Activated CD8-positive, alpha-beta memory T cell treated with anti-CD3 and anti-CD28 coated beads for 4 hours (primary cell): ENCODE measurements around the gene ROBO1.

ENCODE experiments used
- DNase-seq, 2 donors: peaks; one replicate each; pipeline ENCODE4 v3.0.0-alpha.2; 2020; ENCODE audit warnings: low read depth in 2 of 2

ROBO1 gene

DNA sequence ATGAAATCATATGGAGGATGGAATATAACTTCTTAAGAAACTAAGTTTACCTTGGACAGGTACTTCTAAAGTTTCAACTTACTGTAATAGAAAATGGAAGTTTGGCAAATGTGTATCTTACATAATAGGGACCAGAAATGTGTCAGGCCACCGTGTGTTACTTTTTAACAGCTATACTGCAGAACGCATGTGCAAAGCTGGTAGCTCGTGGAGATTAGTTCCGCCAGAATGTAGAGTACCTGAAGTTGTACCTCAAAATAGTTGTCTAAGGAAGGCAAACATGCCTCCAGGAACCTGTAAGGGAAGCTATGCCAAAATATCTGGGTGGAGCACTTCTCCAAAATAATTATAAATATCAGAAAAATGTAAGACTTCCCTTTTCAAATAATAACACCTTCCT lies 920.6 kb downstream of the ROBO1 start:
- no peak for DNase-seq

GRCh38 chr3:78846718-78847117 lies 921.1 kb downstream of the ROBO1 start:
- no peak for DNase-seq

- no peak for DNase-seq
Measured at GRCh38 chr3:78845605-78846004, 922.2 kb downstream of the ROBO1 start.

DNA sequence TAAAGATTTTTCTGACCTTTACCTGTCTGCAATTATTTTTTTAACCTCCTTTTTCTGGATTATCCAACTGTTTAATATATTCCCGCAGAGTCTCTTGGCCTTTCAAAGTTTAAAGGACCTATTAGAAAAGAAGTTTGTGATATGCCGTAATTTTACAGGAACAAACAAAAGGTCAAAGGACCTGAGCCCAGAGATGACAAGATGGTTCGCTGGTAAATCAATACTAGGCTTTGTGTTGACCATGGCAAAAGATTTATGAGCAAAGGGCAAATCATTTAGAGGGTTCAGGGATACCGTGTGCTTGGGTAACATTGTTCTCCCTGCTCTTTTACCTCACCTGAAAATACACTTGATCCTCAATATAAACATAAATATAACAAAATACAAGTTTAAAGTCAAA lies 923.5 kb downstream of the ROBO1 start:
- DNase-seq, result no peak

DNA sequence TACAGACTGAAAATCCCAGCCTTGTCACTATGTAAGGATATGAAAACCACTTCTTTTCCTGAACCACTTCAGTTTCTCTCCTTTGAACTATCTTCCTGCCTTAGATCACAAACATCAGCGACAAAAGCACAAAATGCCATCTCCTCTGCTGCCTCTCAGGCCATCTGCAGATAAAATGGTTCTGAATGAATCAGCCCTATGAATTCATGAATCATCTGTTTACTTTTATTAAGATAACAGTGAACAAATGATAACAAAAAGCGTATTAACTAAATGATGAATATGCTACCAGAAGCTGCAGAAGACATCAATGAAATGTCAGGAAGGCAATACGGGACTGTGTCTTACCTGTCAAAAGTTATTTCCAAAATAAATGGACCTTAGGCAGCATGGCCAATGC lies 928.1 kb downstream of the ROBO1 start:
- no peak for DNase-seq

- DNase-seq, result no peak
Measured at GRCh38 chr3:78838362-78838761, 929.4 kb downstream of the ROBO1 start.

GRCh38 chr3:78834910-78835309 lies 932.9 kb downstream of the ROBO1 start:
- no peak for DNase-seq

GRCh38 chr3:78832785-78833204 lies 935.0 kb downstream of the ROBO1 start:
- no peak for DNase-seq

- no peak for DNase-seq
Measured at GRCh38 chr3:78831446-78831972, 936.3 kb downstream of the ROBO1 start.

DNA sequence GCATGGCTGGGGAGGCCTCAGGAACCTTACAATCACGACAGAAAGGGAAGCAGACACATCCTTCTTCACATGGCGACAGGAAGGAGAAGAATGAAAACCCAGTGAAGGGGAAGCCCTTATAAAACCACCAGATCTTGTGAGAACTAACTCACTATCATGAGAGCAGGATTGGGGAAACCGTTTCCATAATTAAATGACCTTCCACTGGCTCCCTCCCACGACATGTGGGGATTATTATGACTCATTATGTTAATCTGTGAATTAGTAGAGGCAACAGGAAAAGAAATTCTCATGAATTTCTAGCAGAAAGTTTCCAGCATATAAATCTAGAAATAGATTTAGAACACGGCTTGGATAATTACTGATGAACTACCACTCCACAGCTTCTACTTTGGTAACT lies 937.3 kb downstream of the ROBO1 start:
- no peak for DNase-seq

DNA sequence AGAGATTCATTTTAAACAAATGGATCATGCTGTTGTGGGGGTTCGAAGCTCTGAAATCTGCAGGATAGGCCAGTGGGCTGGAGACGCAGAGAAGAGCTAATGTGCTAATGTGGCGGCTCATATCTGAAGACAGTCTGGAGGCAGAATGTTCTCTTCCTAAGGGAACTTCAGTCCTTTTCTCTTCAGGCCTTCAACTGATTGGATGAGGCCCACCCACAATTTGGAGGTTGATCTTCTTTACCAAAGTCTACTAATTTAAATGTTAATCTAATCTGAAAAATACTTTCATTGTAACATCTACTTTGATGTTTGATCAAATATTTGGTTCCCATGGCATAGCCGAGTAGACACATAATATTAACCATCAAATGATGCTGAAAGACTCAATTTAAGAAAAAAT lies 940.2 kb downstream of the ROBO1 start:
- no peak for DNase-seq

- DNase-seq, result no peak
Measured at GRCh38 chr3:78825858-78826215, 942.0 kb downstream of the ROBO1 start.

DNA sequence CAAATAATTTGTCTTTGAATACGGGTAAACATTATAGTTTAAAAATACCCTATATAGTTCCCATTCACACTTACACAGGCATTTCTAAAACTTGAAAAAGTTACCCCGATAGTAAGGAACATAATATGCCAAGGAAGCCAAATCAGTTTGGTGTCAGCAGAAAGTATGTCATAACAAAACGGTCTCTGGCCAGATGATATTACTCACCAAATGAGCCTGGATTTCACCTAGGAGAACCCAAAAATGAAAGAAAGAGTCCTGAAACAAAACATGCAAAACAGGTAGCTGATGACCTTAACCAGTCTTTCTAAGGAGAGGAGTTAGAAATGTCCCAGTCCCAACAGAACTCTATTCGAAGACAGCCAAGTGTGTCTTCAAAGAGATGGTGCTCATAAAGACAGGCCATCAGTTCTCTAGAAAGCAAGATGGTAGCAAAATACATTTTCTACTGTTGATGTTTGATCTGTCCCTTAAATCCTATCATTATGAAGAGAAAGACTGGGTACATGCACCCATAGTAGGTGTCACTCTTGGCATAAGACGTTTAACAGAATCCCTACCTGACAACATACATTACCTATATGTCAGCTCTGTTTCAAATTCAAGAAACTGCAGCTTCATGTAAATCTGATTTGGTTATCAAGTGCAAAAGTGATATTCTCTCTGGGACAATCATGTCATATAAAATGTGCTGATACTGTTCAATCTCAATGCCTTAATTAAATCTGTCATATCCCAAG lies 942.5 kb downstream of the ROBO1 start:
- DNase-seq, result no peak

- DNase-seq, result no peak
Measured at GRCh38 chr3:78823859-78824258, 943.9 kb downstream of the ROBO1 start.

DNA sequence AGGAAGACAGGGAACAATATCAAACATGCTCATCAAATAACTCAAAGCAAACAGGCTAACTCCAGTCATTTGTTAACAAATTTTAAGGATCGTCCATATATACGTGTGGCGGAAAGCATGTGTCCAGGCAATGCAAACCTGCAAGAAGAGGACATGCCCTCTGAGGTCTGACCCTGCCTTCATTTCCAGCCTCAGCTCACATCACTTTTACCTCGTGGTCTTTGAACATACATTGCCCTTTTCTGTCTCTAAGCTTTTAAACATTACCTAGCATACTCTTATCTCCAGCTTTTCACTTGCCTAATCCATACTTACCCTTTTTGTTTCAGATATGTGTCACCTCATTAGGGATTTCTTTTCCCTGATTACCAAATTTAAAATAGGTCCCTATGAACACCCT lies 944.4 kb downstream of the ROBO1 start:
- no peak for DNase-seq

- no peak for DNase-seq
Measured at GRCh38 chr3:78822726-78823125, 945.1 kb downstream of the ROBO1 start.

DNA sequence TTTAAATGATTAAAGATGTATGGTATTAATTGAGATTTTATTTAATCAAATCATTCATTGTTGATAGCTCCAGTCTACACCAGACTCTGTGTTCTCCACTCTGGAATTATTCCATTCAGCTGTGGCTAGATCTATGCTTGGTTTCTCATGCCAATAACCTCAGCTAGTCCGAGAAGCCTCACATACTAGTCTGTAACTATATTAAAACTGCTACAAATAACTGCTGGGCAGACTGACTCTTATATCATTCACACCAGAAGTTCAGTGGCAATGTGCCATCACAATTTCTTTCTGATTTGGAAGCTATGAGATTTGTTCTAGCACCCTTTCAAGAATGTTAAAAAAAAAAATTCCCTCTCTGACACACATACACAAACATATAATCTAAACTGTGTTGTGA lies 947.3 kb downstream of the ROBO1 start:
- no peak for DNase-seq

GRCh38 chr3:78818161-78818985 lies 949.4 kb downstream of the ROBO1 start:
- no peak for DNase-seq

- no peak for DNase-seq
Measured at GRCh38 chr3:78814893-78815562, 952.8 kb downstream of the ROBO1 start.

- no peak for DNase-seq
Measured at GRCh38 chr3:78812166-78812565, 955.6 kb downstream of the ROBO1 start.

DNA sequence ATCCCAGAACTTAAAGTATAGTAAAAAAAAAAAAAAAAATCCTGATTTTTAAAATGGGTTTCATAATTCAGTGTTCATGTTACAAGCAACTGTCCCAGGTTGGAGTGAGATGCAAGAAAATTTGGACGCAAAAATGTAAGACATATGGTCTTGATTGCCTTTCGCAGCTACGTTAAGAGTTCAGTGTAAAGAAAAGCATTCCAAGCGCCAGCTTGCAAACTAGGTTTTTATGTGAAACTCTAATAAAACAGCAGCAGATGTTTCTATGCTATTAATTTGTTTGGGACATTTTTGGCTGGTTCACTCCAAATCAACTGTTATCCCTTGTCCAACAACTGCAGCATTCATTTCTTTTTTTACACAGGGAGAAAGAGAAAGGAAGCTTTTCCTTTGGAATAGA lies 957.8 kb downstream of the ROBO1 start:
- DNase-seq, result no peak

DNA sequence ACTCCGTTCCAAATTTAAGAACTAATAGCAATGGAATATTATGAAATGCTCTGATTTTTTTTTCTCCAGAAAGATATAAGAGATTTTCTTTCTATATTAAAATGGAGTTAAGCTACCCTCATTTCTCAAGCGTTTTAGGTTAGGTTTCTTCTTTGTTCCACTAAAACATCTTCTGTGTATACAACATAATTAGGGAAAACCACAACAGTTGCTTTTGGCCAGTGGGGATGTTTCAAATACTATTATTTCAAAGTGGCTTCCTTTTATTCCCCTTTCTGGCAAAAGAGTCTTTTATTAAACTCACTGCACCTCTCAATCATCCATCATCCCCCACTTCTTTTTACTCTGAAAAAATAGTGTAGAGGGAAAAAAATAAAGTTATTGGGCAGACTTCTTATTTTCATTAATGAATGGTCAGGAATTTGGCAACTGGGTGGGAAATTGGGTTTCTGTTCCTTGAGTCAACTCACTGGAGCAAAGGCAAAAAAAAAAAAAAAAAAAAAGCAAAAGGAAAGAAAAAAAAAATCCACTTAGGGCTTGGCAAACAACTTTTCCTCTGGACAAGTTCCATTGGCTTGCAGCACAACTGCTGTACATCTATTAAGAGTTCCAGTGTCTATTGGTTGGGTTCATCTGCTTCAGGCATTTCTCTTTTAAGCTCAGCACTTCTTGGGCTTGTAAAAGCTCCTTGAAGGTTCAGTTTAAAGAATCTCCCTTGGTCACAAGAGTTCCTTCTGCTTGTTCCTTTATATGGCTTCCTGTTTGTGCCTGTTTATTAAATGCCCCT lies 963.4 kb downstream of the ROBO1 start:
- DNase-seq, result no peak
